ENCODE data around the gene PRND.
"Not testable (repeated sequence)": the region's sequence is repeated elsewhere in the genome, so short reads cannot be mapped to it uniquely, and the experiment has no call there.

The PRND gene

DNA sequence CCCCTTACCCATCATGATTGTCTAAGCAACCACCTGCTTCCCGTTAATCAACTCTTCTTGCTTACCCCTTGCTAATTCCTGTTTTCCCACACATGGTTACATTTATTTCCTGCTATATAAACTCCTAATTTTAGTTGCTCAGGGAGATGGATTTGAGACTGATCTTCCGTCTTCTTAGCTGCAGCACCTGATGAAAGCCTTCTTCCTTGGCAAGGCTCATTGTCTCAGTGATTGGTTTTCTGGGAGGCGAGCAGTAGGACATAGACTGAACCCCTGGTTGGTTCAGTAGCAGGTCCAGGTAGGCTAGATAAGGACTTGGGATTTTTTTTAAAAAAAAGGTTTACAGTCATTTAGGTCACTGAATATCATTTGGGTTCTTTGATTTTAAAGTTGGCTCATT lies 50.4 kb downstream of the PRND start:
- CTCF ChIA-PET, result interaction anchor here (1.1 to 1.2 kb wide), 2 partner anchors 8 to 124 kb away, joined by 4 to 5 read pairs; no protein-coding TSS in a partner anchor
- H3K4me3 ChIP-seq (ENCODE audit: control insufficient read depth in 1 of 7, extremely low read depth in 1 of 7, insufficient read depth in 4 of 7, low read depth in 2 of 7, low read length in 6 of 7), result no peak overlapping the region
- no peak for DNase-seq
- peaks cover 0 to 2% (median 0%) of the 10 kb centered on the region in 4 experiments for H3K36me3 ChIP-seq (ENCODE audit: control insufficient read depth in 4 of 4, insufficient read depth in 4 of 4, low read length in 3 of 4)
- H3K9me3 ChIP-seq (ENCODE audit: control extremely low read depth in 1 of 5, control insufficient read depth in 4 of 5, insufficient read depth in 2 of 5, low read depth in 1 of 5, low read length in 4 of 5), result peaks cover 0 to 20% (median 13%) of the 10 kb centered on the region in 5 experiments
- H3K27me3 ChIP-seq (replicated peaks in 2 of 5; ENCODE audit: control insufficient read depth in 4 of 5, insufficient read depth in 5 of 5, low read length in 4 of 5), result no peaks in the 10 kb centered on the region
- POLR2A ChIA-PET, result interaction anchor here (1.4 kb wide), 1 partner anchor 42 kb away, joined by 3 read pairs; no protein-coding TSS in a partner anchor
- H3K27ac ChIP-seq (ENCODE audit: insufficient read depth in 1 of 2, low read depth in 1 of 2, low read length in 2 of 2, poor library complexity in 1 of 2, severe bottlenecking in 2 of 2), result no peak overlapping the region
- H3K4me1 ChIP-seq (ENCODE audit: control extremely low read depth in 1 of 4, control insufficient read depth in 4 of 4, insufficient read depth in 4 of 4, low read length in 3 of 4), result peaks cover 6 to 12% (median 6%) of the 10 kb centered on the region in 4 experiments
- 94% methylated on average over 2 of the region's 3 CpGs for WGBS (ENCODE audit: insufficient coverage)

DNA sequence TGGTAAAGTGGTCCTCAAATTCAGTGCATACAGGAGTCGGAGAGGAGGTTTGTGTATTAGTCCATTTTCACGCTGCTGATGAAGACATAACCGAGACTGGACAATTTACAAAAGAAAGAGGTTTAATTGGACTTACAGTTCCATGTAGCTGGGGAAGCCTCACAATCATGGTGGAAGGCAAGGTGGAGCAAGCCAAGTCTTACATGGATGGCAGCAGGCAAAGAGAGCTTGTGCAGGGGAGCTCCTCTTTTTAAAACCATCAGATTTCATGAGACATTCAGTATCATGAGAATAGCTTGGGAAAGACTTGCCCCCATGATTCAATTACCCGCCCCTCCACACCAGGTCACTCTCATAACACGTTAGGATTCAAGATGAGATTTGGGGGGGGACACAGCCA lies 51.3 kb downstream of the PRND start:
- H3K9me3 ChIP-seq (ENCODE audit: control extremely low read depth in 1 of 5, control insufficient read depth in 4 of 5, insufficient read depth in 2 of 5, low read depth in 1 of 5, low read length in 4 of 5), result peaks cover 0 to 20% (median 13%) of the 10 kb centered on the region in 5 experiments
- DNase-seq; H3K27ac ChIP-seq (ENCODE audit: insufficient read depth in 1 of 2, low read depth in 1 of 2, low read length in 2 of 2, poor library complexity in 1 of 2, severe bottlenecking in 2 of 2); POLR2A ChIA-PET; H3K4me1 ChIP-seq (ENCODE audit: control extremely low read depth in 1 of 4, control insufficient read depth in 4 of 4, insufficient read depth in 4 of 4, low read length in 3 of 4); H3K4me3 ChIP-seq (ENCODE audit: control insufficient read depth in 1 of 7, extremely low read depth in 1 of 7, insufficient read depth in 4 of 7, low read depth in 2 of 7, low read length in 6 of 7); H3K27me3 ChIP-seq (replicated peaks in 2 of 5; ENCODE audit: control insufficient read depth in 4 of 5, insufficient read depth in 5 of 5, low read length in 4 of 5); H3K36me3 ChIP-seq (ENCODE audit: control insufficient read depth in 4 of 4, insufficient read depth in 4 of 4, low read length in 3 of 4): not testable (repeated sequence)
- 94% methylated on average over 3 of the region's 5 CpGs for WGBS (ENCODE audit: insufficient coverage)
- CTCF ChIA-PET, result interaction anchor here (1.1 kb wide), 1 partner anchor 9 kb away, joined by 3 read pairs; no protein-coding TSS in a partner anchor

DNA sequence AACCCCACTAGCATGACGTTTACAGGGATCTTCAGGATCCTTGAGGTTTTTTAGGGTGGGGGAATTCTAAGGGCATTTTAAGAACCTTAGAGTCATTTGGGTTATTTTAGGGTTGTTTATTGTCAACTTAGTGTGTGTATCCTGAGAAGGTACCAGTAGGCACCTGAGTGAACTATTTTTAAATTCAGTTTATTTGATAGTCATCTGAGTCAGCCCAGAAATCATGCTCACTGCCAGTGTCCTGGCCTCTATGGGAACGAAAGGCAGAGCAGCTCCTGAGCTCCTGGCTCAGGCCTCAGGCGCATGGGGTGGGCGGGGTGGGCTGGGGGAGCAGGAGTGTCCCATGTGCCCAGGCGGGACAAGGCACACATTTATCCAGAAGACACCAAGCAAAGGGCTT lies 52.0 kb downstream of the PRND start:
- H3K36me3 ChIP-seq (ENCODE audit: control insufficient read depth in 4 of 4, insufficient read depth in 4 of 4, low read length in 3 of 4), result peaks cover 0 to 2% (median 0%) of the 10 kb centered on the region in 4 experiments
- H3K27me3 ChIP-seq (replicated peaks in 2 of 5; ENCODE audit: control insufficient read depth in 4 of 5, insufficient read depth in 5 of 5, low read length in 4 of 5), result no peaks in the 10 kb centered on the region
- H3K9me3 ChIP-seq (ENCODE audit: control extremely low read depth in 1 of 5, control insufficient read depth in 4 of 5, insufficient read depth in 2 of 5, low read depth in 1 of 5, low read length in 4 of 5), result peaks cover 0 to 20% (median 13%) of the 10 kb centered on the region in 5 experiments
- DNase-seq, result no peak
- WGBS (ENCODE audit: insufficient coverage), result 100% methylated on average over 5 of the region's 5 CpGs
- no peak overlapping the region for H3K27ac ChIP-seq (ENCODE audit: insufficient read depth in 1 of 2, low read depth in 1 of 2, low read length in 2 of 2, poor library complexity in 1 of 2, severe bottlenecking in 2 of 2)
- no peak overlapping the region for H3K4me3 ChIP-seq (ENCODE audit: control insufficient read depth in 1 of 7, extremely low read depth in 1 of 7, insufficient read depth in 4 of 7, low read depth in 2 of 7, low read length in 6 of 7)
- ChIA-PET CTCF (interaction anchor here (1.1 kb wide), 1 partner anchor 10 kb away, joined by 3 read pairs; no protein-coding TSS in a partner anchor), POLR2A (no interaction called here)
- no peaks in the 10 kb centered on the region for H3K4me1 ChIP-seq (ENCODE audit: control extremely low read depth in 1 of 4, control insufficient read depth in 4 of 4, insufficient read depth in 4 of 4, low read length in 3 of 4)

DNA sequence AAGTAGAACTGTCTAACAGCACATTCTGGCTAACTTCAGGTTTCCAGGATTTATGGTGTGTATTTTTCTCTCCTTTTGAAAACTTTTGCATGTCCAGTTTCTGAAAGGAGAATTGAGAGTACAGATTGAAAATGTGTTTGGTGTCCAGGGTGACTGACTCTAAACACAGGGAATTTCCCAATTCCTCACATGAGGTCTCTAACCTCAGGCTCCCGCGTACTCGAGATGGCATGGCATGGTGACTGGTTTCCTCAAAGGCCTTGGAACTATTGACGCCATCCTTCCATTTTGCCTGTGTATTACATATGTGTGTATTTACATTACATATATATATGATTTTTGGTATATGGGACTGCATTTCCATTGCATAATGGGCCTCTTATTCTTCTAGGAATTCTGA lies 52.5 kb downstream of the PRND start:
- H3K4me1 ChIP-seq (ENCODE audit: control extremely low read depth in 1 of 4, control insufficient read depth in 4 of 4, insufficient read depth in 4 of 4, low read length in 3 of 4), result no peaks in the 10 kb centered on the region
- no peak overlapping the region for H3K4me3 ChIP-seq (ENCODE audit: control insufficient read depth in 1 of 7, extremely low read depth in 1 of 7, insufficient read depth in 4 of 7, low read depth in 2 of 7, low read length in 6 of 7)
- H3K27ac ChIP-seq (ENCODE audit: insufficient read depth in 1 of 2, low read depth in 1 of 2, low read length in 2 of 2, poor library complexity in 1 of 2, severe bottlenecking in 2 of 2), result no peak overlapping the region
- H3K9me3 ChIP-seq (ENCODE audit: control extremely low read depth in 1 of 5, control insufficient read depth in 4 of 5, insufficient read depth in 2 of 5, low read depth in 1 of 5, low read length in 4 of 5), result peaks cover 0 to 20% (median 13%) of the 10 kb centered on the region in 5 experiments
- peaks cover 0 to 2% (median 0%) of the 10 kb centered on the region in 4 experiments for H3K36me3 ChIP-seq (ENCODE audit: control insufficient read depth in 4 of 4, insufficient read depth in 4 of 4, low read length in 3 of 4)
- POLR2A ChIA-PET, result no interaction called here
- CTCF ChIA-PET, result no interaction called here
- DNase-seq, result peak in 2 of 3 donors; percentile 39 to 44
- WGBS (ENCODE audit: insufficient coverage), result no CpG with 5 or more reads among the region's 4 CpGs
- H3K27me3 ChIP-seq (replicated peaks in 2 of 5; ENCODE audit: control insufficient read depth in 4 of 5, insufficient read depth in 5 of 5, low read length in 4 of 5), result no peaks in the 10 kb centered on the region

DNA sequence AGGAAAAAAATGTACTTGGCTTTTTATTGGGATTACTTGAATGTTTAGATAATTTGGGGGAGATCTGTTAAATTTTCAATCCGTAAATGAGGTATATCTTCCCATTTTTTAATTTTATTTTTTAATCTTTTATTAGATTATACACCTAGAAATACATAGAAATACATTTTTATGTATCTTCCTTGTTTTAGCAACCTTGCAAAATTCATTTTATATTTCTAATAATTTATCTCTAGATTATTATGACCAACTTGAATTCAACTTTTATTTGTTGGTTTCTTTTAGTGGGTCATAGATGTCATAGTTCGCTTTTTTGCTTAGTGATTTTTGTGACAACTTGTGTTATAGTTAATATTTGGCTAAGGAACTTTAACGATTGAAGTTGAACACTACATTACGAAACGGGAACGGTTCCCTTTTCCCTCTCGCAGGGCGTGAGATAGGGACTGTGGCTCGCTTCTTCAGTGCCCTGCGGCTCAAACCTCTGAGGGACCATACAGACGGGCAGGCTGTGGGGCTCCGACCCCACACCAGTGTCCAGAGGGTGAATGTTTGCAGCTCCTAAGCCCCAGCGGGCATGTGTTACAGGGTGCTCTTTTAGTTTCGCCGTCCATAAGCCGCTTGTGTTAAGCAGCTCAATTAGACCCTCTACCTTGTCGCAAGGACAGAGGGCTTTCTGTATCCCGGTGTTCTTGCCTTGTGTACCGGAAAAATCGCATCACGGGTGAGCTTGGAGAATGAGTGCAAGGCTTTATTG lies 53.8 kb downstream of the PRND start:
- peaks cover 0 to 2% (median 0%) of the 10 kb centered on the region in 4 experiments for H3K36me3 ChIP-seq (ENCODE audit: control insufficient read depth in 4 of 4, insufficient read depth in 4 of 4, low read length in 3 of 4)

DNA sequence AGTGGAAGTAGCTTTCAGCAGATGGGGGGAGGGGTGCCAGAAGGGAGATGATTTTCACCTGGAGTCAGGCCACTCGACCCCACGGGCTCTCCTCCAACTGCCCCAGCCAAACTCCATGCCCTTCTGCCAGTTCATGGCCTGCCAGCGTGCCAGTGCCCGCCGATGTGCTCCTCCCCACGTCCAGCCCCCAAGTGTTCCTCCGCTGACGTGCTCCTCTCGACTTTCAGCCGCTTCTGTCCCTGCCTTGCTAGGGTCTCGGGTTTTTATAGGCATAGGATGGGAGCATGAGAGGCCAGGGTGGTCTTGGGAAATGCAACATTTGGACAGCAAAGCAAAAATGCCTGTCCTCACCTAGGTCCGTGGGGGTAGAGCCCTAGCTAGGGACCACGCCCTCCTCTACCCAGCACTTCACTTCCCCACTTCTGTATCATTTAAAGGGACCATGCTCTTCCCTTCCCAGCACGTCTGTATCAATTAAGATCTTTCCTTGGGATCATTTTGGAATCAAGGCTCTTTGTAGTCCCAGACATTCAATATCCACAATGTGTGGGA lies 54.4 kb downstream of the PRND start:
- H3K36me3 ChIP-seq (ENCODE audit: control insufficient read depth in 4 of 4, insufficient read depth in 4 of 4, low read length in 3 of 4), result peaks cover 0 to 3% (median 2%) of the 10 kb centered on the region in 4 experiments
- CTCF ChIA-PET, result no interaction called here
- POLR2A ChIA-PET, result no interaction called here
- peaks cover 0 to 16% (median 8%) of the 10 kb centered on the region in 5 experiments for H3K9me3 ChIP-seq (ENCODE audit: control extremely low read depth in 1 of 5, control insufficient read depth in 4 of 5, insufficient read depth in 2 of 5, low read depth in 1 of 5, low read length in 4 of 5)
- no peaks in the 10 kb centered on the region for H3K4me1 ChIP-seq (ENCODE audit: control extremely low read depth in 1 of 4, control insufficient read depth in 4 of 4, insufficient read depth in 4 of 4, low read length in 3 of 4)
- no peaks in the 10 kb centered on the region for H3K27me3 ChIP-seq (replicated peaks in 2 of 5; ENCODE audit: control insufficient read depth in 4 of 5, insufficient read depth in 5 of 5, low read length in 4 of 5)
- H3K27ac ChIP-seq (ENCODE audit: insufficient read depth in 1 of 2, low read depth in 1 of 2, low read length in 2 of 2, poor library complexity in 1 of 2, severe bottlenecking in 2 of 2), result no peak overlapping the region
- DNase-seq, result no peak
- 89% methylated on average over 14 of the region's 14 CpGs for WGBS (ENCODE audit: insufficient coverage)
- no peak overlapping the region for H3K4me3 ChIP-seq (ENCODE audit: control insufficient read depth in 1 of 7, extremely low read depth in 1 of 7, insufficient read depth in 4 of 7, low read depth in 2 of 7, low read length in 6 of 7)

More for the DNA sequence above, 53.8 kb downstream of the PRND start:
- no peak for DNase-seq
- no peaks in the 10 kb centered on the region for H3K4me1 ChIP-seq (ENCODE audit: control extremely low read depth in 1 of 4, control insufficient read depth in 4 of 4, insufficient read depth in 4 of 4, low read length in 3 of 4)
- H3K27me3 ChIP-seq (replicated peaks in 2 of 5; ENCODE audit: control insufficient read depth in 4 of 5, insufficient read depth in 5 of 5, low read length in 4 of 5), result no peaks in the 10 kb centered on the region
- peaks cover 0 to 20% (median 13%) of the 10 kb centered on the region in 5 experiments for H3K9me3 ChIP-seq (ENCODE audit: control extremely low read depth in 1 of 5, control insufficient read depth in 4 of 5, insufficient read depth in 2 of 5, low read depth in 1 of 5, low read length in 4 of 5)
- ChIA-PET POLR2A (no interaction called here), CTCF (no interaction called here)
- H3K27ac ChIP-seq (ENCODE audit: insufficient read depth in 1 of 2, low read depth in 1 of 2, low read length in 2 of 2, poor library complexity in 1 of 2, severe bottlenecking in 2 of 2), result no peak overlapping the region
- 96% methylated on average over 19 of the region's 21 CpGs for WGBS (ENCODE audit: insufficient coverage)
- H3K4me3 ChIP-seq (ENCODE audit: control insufficient read depth in 1 of 7, extremely low read depth in 1 of 7, insufficient read depth in 4 of 7, low read depth in 2 of 7, low read length in 6 of 7), result no peak overlapping the region

All from common myeloid progenitor, CD34-positive (primary cell).